ENCODE results near the gene APOLD1. TPM values are rescaled to one million over a fixed set of nuclear protein-coding genes. Genes with fewer than 3 reads are reported as not detected.
"Not testable (repeated sequence)": the region's sequence is repeated elsewhere in the genome, so short reads cannot be mapped to it uniquely, and the experiment has no call there.

APOLD1 gene
- polyA plus RNA-seq, 2 of the 4 experiments (the other 2 are of a cell fraction) = 0.44 to 1.3 TPM

DNA sequence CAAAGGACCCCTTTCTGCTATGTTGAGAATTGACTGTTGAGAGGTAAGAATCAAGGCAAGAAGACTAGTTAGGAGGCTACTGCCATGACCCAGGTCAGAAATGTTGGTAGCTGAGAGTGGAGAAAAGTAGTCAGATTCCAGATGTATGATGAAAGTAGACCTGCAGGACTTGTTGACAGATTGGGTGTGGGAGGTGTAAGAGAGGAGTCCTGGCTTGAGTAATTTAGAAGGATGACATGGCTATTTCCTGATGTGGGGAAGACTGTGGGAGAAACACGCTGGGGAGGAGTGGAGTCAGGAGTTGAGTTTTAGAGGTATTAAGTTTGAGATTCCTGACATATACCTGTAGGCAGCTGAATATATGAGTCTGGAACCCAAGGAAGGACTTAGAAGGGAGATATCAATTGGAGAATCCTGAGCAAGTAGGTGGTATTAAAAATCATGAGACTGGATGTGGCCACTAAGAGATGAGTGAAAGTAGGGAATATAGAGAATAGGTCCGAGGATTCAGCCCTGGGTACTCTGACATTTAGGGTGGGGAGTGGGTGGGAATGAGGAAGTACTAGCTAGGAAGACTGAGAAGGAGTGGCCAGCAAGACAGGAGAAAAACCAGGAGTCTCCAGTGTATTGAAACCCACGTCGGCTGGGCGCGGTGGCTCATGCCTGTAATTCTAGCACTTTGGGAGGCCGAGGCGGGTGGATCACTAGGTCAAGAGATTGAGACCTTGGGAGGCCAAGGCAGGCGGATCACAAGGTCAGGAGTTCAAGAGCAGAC lies 15.1 kb downstream of the APOLD1 start:
- ChIA-PET CTCF (interaction anchor here (0.9 to 5.0 kb wide), 6 partner anchors 8 to 116 kb away, joined by 3 to 51 read pairs (median 4); partner anchors contain the start of gene DDX47), POLR2A (interaction anchor here (0.7 kb wide), 1 partner anchor 91 kb away, joined by 6 read pairs; the partner anchor contains the start of gene GPRC5A)
- peak overlapping the region; percentile 40 for H3K4me2 ChIP-seq
- ATAC-seq (no peak; a peak in 1 of 6 replicates), FAIRE-seq (no peak), DNase-seq (ENCODE audit: low read depth in 1 of 2, low spot score in 1 of 2) (peak in 1 of 2 experiments; percentile 86)
- peaks cover 45% of the 10 kb centered on the region for H3K4me1 ChIP-seq
- 77% methylated on average over 9 of the region's 9 CpGs for WGBS (ENCODE audit: missing lambda C conversion rate)
- H3K4me3 ChIP-seq = no peak overlapping the region
- no peaks in the 10 kb centered on the region for H3K9me3 ChIP-seq
- peak overlapping the region; percentile 54 to 90 for H3K27ac ChIP-seq
- no peak for TF ChIP-seq RFX5 (IDR thresholded peaks at IDR 0.05)
- no peak for TF ChIP-seq FOXS1 (CRISPR knock-in tag; IDR thresholded peaks at IDR 0.05)
- TF ChIP-seq, protein P1, sequence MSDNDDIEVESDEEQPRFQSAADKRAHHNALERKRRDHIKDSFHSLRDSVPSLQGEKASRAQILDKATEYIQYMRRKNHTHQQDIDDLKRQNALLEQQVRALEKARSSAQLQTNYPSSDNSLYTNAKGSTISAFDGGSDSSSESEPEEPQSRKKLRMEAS (IDR thresholded peaks at IDR 0.05) = no peak
- no peak for TF ChIP-seq FOSL2 (IDR thresholded peaks at IDR 0.05)
- peak; percentile 22; the same call in 1 of the 2 replicates for TF ChIP-seq FOSL2 (CRISPR knock-in tag; IDR thresholded peaks at IDR 0.05)
- peak; percentile 90 for TF ChIP-seq MAFK (IDR thresholded peaks at IDR 0.05; ENCODE audit: partially characterized antibody)
- peak; percentile 40; the same call in 1 of the 2 replicates for TF ChIP-seq ZNF302 (CRISPR knock-in tag; IDR thresholded peaks at IDR 0.05)
- TF ChIP-seq NFE2L2 (conservative IDR thresholded peaks at IDR 0.05; ENCODE audit: low read length) = peak; percentile 72

DNA sequence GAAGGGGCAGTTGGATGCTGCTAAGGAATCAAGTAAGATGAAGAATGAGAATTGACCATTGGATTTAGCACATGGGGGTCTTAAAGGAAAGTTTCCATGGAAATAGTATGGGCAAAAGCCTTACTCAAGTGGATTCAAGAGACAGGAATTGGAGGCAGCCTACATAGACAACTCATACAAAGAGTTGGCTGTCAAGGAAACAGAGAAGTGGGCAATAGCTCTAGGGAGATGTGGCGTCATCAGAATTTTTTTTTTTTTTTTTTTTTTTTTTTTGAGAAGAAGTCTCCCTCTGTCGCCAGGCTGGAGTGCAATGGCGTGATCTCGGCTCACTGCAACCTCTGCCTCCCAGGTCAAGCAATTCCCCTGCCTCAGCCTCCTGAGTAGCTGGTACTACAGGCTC lies 16.2 kb downstream of the APOLD1 start:
- H3K9me3 ChIP-seq; ATAC-seq; H3K4me3 ChIP-seq; H3K4me2 ChIP-seq; DNase-seq (ENCODE audit: low read depth in 1 of 2, low spot score in 1 of 2); FAIRE-seq: not testable (repeated sequence)
- H3K27ac ChIP-seq = peak overlapping the region; percentile 33 to 90; a peak in 5 of 6 replicates
- CTCF ChIA-PET = interaction anchor here (0.6 to 5.3 kb wide), 3 partner anchors 11 to 457 kb away, joined by 3 to 74 read pairs (median 39); partner anchors contain the start of genes APOLD1 and DDX47
- peaks cover 50% of the 10 kb centered on the region for H3K4me1 ChIP-seq
- POLR2A ChIA-PET = interaction anchor here (0.6 kb wide), 2 partner anchors 13 to 299 kb away, joined by 3 to 4 read pairs; no protein-coding TSS in a partner anchor
- 91% methylated on average over 4 of the region's 4 CpGs for WGBS (ENCODE audit: missing lambda C conversion rate)

DNA sequence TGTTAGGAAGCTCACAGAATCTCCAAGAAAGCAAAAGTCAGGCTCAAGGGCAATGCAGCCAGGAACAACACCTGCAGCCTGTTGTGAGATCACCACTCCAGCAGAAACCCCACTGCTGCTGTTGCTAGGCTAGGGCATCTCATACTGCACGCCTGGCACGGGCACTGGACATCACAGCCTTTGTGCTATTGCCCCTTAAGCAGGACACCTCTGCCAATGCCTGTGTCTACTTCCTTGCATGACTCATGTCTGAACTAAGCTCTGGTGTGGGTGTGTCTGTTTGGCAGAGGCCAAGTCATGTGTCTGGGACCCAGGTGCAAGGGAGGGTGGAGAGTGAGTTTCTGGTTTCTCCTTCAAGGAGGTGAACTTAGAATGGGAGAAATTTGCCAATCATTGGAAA lies 17.7 kb downstream of the APOLD1 start:
- peaks cover 66% of the 10 kb centered on the region for H3K4me1 ChIP-seq
- ChIA-PET CTCF (interaction anchor here (0.7 to 5.3 kb wide), 5 partner anchors 10 to 16 kb away, joined by 3 to 74 read pairs (median 8); partner anchors contain the start of genes APOLD1 and DDX47), POLR2A (interaction anchor here (0.8 to 3.0 kb wide), 8 partner anchors 9 to 393 kb away, joined by 3 to 18 read pairs (median 4); partner anchors contain the start of genes DDX47, EMP1 and GPRC5A)
- H3K9me3 ChIP-seq = no peaks in the 10 kb centered on the region
- H3K27ac ChIP-seq = peak overlapping the region; percentile 89 to 90
- FAIRE-seq (peak; percentile 98), DNase-seq (ENCODE audit: low read depth in 1 of 2, low spot score in 1 of 2) (peak; percentile 98 to 100), ATAC-seq (peak; percentile 91 to 96)
- no peak overlapping the region for H3K4me3 ChIP-seq
- peak overlapping the region; percentile 81 for H3K4me2 ChIP-seq
- WGBS (ENCODE audit: missing lambda C conversion rate) = 0% methylated on average over 2 of the region's 2 CpGs
- no peak for TF ChIP-seq HOXB5 (CRISPR knock-in tag; IDR thresholded peaks at IDR 0.05)
- peak; percentile 77 for TF ChIP-seq FOSL2 (IDR thresholded peaks at IDR 0.05)
- TF ChIP-seq FOSL2 (CRISPR knock-in tag; IDR thresholded peaks at IDR 0.05) = peak; percentile 97
- TF ChIP-seq JUN (IDR thresholded peaks at IDR 0.05) = 0 out of 5 replicates have a peak, but pooled peaks have one; percentile 29 to 54
- no peak for TF ChIP-seq SMC3 (IDR thresholded peaks at IDR 0.05)
- TF ChIP-seq, protein P2, sequence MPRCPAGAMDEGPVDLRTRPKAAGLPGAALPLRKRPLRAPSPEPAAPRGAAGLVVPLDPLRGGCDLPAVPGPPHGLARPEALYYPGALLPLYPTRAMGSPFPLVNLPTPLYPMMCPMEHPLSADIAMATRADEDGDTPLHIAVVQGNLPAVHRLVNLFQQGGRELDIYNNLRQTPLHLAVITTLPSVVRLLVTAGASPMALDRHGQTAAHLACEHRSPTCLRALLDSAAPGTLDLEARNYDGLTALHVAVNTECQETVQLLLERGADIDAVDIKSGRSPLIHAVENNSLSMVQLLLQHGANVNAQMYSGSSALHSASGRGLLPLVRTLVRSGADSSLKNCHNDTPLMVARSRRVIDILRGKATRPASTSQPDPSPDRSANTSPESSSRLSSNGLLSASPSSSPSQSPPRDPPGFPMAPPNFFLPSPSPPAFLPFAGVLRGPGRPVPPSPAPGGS (IDR thresholded peaks at IDR 0.05) = 0 out of 3 replicates have a peak, but pooled peaks have one; percentile 16
- TF ChIP-seq CEBPB (IDR thresholded peaks at IDR 0.05) = peak in 1 of 2 experiments; percentile 44; a peak in 1 of 4 replicates
- TF ChIP-seq MYC (IDR thresholded peaks at IDR 0.05; ENCODE audit: borderline replicate concordance, low read length) = no peak
- TF ChIP-seq, protein P3, sequence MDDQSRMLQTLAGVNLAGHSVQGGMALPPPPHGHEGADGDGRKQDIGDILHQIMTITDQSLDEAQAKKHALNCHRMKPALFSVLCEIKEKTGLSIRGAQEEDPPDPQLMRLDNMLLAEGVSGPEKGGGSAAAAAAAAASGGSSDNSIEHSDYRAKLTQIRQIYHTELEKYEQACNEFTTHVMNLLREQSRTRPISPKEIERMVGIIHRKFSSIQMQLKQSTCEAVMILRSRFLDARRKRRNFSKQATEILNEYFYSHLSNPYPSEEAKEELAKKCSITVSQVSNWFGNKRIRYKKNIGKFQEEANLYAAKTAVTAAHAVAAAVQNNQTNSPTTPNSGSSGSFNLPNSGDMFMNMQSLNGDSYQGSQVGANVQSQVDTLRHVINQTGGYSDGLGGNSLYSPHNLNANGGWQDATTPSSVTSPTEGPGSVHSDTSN (IDR thresholded peaks at IDR 0.05) = no peak
- peak; percentile 82 for TF ChIP-seq GATA3 (IDR thresholded peaks at IDR 0.05; ENCODE audit: borderline replicate concordance)
- peak; percentile 80; the same call in 1 of the 2 replicates for TF ChIP-seq RFX5 (IDR thresholded peaks at IDR 0.05)
- TF ChIP-seq, protein P4, sequence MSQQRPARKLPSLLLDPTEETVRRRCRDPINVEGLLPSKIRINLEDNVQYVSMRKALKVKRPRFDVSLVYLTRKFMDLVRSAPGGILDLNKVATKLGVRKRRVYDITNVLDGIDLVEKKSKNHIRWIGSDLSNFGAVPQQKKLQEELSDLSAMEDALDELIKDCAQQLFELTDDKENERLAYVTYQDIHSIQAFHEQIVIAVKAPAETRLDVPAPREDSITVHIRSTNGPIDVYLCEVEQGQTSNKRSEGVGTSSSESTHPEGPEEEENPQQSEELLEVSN (IDR thresholded peaks at IDR 0.05; ENCODE audit: borderline replicate concordance, low read depth) = 0 out of 2 replicates have a peak, but pooled peaks have one; percentile 40
- peak; percentile 91 for TF ChIP-seq BHLHE40 (IDR thresholded peaks at IDR 0.05; ENCODE audit: low read depth, low read length)
- no peak for TF ChIP-seq EHF (CRISPR knock-in tag; IDR thresholded peaks at IDR 0.05)
- peak; percentile 48 for TF ChIP-seq MAFK (IDR thresholded peaks at IDR 0.05; ENCODE audit: partially characterized antibody)
- TF ChIP-seq, protein P5, sequence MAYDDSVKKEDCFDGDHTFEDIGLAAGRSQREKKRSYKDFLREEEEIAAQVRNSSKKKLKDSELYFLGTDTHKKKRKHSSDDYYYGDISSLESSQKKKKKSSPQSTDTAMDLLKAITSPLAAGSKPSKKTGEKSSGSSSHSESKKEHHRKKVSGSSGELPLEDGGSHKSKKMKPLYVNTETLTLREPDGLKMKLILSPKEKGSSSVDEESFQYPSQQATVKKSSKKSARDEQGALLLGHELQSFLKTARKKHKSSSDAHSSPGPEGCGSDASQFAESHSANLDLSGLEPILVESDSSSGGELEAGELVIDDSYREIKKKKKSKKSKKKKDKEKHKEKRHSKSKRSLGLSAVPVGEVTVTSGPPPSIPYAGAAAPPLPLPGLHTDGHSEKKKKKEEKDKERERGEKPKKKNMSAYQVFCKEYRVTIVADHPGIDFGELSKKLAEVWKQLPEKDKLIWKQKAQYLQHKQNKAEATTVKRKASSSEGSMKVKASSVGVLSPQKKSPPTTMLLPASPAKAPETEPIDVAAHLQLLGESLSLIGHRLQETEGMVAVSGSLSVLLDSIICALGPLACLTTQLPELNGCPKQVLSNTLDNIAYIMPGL (CRISPR knock-in tag; IDR thresholded peaks at IDR 0.05; ENCODE audit: borderline replicate concordance) = no peak
- TF ChIP-seq, protein P6, sequence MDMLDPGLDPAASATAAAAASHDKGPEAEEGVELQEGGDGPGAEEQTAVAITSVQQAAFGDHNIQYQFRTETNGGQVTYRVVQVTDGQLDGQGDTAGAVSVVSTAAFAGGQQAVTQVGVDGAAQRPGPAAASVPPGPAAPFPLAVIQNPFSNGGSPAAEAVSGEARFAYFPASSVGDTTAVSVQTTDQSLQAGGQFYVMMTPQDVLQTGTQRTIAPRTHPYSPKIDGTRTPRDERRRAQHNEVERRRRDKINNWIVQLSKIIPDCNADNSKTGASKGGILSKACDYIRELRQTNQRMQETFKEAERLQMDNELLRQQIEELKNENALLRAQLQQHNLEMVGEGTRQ (IDR thresholded peaks at IDR 0.05) = peak; percentile 40; the same call in 1 of the 2 replicates
- TF ChIP-seq JUNB (IDR thresholded peaks at IDR 0.05) = peak; percentile 72
- no peak for TF ChIP-seq RARB (CRISPR knock-in tag; IDR thresholded peaks at IDR 0.05)
- TF ChIP-seq NR3C1 (IDR thresholded peaks at IDR 0.05) = no peak
- TF ChIP-seq EP300 (IDR thresholded peaks at IDR 0.05) = peak; percentile 20 to 50; a peak in 2 of 5 replicates
- TF ChIP-seq, protein P1 (IDR thresholded peaks at IDR 0.05) = peak; percentile 89
- no peak for TF ChIP-seq ZC3H11A (IDR thresholded peaks at IDR 0.05)
